ENCODE results near the gene ACTN2.
A peak's percentile ranks its signal among the peaks of the same experiment; 100 is the strongest.

The ACTN2 gene

DNA sequence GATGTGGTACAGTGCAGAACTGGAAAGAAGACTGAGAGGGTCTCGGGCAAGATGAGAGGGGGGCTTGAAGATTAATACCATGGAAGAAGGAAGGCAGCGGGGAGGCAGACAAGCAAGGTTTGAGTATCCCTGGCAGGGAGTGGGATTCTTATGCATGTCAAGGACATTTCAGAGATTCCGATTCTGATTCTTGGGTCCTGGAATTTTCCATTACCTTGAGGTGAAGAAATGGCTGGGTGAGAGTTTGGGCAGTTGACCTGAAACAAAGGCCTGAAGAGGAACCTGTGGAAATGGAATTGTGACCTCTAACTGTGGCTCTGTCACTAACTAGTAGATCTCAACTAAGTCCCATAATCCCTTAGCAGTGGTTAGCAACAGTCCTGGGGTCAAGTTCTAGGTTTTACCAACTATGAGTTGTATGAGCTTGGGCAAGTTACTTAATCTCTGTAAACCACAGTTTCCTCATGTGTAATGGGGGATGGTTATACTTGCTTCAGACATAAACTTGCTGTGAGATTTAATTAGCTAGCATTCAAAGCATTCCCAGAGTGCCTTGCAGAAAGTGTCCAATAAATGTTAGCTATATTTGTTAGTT is 8.6 kb upstream of the ACTN2 start:
- Histone ChIP-seq H3K4me3 (no peak overlapping the region), H3K27ac (no peak overlapping the region)
- no peak for DNase-seq (ENCODE audit: low spot score)
- TF ChIP-seq, protein P1, sequence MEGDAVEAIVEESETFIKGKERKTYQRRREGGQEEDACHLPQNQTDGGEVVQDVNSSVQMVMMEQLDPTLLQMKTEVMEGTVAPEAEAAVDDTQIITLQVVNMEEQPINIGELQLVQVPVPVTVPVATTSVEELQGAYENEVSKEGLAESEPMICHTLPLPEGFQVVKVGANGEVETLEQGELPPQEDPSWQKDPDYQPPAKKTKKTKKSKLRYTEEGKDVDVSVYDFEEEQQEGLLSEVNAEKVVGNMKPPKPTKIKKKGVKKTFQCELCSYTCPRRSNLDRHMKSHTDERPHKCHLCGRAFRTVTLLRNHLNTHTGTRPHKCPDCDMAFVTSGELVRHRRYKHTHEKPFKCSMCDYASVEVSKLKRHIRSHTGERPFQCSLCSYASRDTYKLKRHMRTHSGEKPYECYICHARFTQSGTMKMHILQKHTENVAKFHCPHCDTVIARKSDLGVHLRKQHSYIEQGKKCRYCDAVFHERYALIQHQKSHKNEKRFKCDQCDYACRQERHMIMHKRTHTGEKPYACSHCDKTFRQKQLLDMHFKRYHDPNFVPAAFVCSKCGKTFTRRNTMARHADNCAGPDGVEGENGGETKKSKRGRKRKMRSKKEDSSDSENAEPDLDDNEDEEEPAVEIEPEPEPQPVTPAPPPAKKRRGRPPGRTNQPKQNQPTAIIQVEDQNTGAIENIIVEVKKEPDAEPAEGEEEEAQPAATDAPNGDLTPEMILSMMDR (IDR thresholded peaks at IDR 0.05): no peak

DNA sequence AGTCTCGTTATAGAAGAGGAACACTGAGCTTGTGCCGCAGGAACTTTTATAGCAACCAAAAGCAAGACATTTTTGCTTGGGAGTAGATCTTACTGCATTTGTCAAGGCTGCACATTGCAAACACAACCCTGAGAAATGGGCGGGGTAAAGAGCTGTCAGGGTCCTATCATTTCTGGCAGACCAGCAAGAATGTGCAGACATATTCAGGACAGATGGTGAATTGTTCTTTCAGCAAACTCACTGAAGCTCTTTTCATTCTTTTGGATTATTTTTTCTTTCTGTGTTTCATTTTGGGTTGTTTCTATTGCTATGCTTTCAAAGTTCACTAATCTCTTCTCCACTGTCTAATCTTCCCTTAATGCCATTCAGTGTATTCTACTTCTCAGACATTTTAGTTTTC is 5.1 kb upstream of the ACTN2 start:
- TF ChIP-seq, protein P1 (IDR thresholded peaks at IDR 0.05): no peak
- no peak for DNase-seq (ENCODE audit: low spot score)
- H3K27ac ChIP-seq: peak overlapping the region in 1 of 2 donors; percentile 50
- H3K4me3 ChIP-seq: no peak overlapping the region

DNA sequence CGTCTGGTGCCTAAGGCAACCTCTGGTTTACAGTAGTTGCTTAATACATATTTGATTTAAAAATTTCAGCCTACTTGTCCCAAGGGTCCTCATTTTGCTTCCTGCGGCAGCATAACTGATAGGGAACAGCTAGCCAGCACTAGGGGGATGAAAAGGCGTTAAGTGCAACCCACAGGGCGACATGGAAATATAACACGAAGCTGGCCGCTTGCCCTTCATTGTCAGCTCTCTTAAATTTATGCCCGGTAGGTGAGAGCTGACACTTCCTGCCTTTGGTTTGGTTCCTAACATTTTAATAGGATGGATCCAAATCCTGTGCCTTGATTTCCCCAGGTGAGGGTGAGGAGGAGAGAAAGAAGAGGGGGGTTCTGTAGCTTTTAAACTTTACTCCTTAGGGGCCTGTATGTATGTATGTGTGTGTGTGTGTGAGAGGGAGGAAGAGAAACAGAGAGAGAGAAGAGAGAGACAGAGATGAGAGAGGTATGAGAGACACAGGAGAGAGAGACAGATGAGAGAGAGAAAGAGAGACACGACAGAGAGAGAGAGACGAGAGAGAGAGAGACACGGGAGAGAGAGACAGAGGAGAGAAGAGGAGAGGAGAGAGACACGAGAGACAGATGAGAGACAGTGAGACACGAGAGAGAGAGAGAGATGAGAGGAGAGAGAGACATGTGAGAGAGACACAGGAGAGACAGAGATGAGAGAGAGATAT is 938 bp upstream of the ACTN2 start:
- H3K4me3 ChIP-seq: no peak overlapping the region
- H3K27ac ChIP-seq: peak overlapping the region; percentile 70 to 97
- no peak for DNase-seq (ENCODE audit: low spot score)

DNA sequence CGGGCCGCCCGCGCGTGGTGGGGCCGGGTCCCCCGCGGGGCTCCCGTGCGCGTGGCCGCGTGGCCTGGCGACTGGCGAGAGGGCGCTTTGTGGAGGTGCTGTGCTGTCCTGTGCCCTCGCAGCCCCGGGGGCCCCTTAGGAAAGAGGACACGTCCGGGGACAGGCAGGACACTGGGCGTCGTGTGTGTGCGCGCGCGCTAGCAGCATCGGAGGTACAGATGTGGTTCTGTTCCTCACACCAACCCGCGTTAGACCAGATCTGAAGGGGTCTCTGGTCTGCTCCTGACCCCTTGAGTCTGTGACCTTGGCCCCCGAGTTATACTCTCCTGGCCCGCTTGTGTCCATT is 489 bp downstream of the ACTN2 start:
- peak overlapping the region; percentile 70 to 97 for H3K27ac ChIP-seq
- H3K4me3 ChIP-seq: peak overlapping the region; percentile 94
- TF ChIP-seq, protein P1 (IDR thresholded peaks at IDR 0.05): no peak
- peak; percentile 77 for DNase-seq (ENCODE audit: low spot score)

More for the DNA sequence above, 938 bp upstream of the ACTN2 start:
- TF ChIP-seq, protein P1 (IDR thresholded peaks at IDR 0.05): no peak

DNA sequence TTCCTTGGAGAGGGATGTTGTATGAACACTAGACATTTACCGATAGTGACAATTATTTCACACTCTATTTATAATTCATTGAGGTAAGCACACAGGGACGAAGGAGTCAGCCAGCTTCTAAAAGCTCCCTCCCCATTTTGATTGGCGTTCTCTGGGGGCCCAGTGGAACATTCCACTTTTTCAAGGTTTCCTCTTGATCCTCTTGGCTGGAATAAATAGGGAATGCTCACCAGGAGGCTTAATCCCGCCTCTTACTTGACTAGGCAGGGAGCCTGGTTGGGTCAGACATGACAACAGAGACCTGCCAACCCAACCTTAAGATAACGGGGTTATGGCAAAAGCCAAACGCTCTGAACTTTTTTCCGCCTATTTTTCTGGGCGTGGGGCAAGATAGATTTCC is 974 bp downstream of the ACTN2 start:
- peak overlapping the region; percentile 94 for H3K4me3 ChIP-seq
- peak; percentile 78 for DNase-seq (ENCODE audit: low spot score)
- H3K27ac ChIP-seq: peak overlapping the region; percentile 70 to 97
- TF ChIP-seq, protein P1 (IDR thresholded peaks at IDR 0.05): no peak

DNA sequence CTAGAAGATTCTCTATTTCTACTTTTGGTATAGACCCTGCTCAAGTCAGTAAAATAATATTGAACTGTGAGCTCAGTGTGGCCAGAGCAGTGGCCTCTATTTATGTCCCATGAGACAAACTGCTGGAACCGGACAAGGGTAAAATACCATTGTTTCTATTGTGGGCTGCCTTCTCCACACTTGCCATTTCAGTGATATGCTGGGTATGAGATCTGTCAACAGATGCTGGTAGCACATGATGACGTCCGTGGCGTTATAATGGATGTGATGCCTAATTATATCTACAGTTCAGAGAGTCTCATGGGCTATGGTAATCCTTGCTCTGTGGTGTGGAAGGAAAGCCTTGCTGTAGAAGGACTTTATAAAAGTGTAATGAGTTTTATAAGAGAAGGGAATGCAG is 2.4 kb downstream of the ACTN2 start:
- no peak for DNase-seq (ENCODE audit: low spot score)

More for the DNA sequence above, 2.4 kb downstream of the ACTN2 start:
- H3K4me3 ChIP-seq: peak overlapping the region; percentile 94
- peak overlapping the region; percentile 7 to 70 for H3K27ac ChIP-seq
- TF ChIP-seq, protein P1 (IDR thresholded peaks at IDR 0.05): no peak

All from coronary artery (tissue), 2 donors.